ENCODE results near the gene FOXN3.
"Not testable (repeated sequence)": the region's sequence is repeated elsewhere in the genome, so short reads cannot be mapped to it uniquely, and the experiment has no call there.

FOXN3 gene

GRCh38 chr14:89215531-89215930 lies 201.5 kb downstream of the FOXN3 start:
- DNase-seq = no peak

DNA sequence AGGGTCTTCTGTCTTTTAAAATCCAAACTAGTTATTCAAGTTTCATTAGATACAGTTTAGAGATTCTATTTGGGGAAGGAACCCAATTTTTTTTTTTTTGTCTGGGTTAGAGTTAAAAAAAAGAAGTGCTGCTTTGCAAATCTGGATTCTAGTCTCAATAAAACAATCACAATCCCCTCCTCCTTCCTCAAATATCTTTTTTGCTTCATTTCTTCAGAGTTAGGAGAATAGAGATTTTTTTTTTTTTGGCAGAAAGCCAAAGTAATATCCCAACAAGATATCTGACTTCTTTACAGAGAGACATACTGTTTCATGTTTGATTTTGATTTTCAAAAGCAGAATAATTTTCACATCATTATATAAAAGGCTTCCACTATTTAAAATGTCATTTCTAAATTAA lies 201.9 kb downstream of the FOXN3 start:
- no peak for DNase-seq

GRCh38 chr14:89214221-89214965 lies 202.6 kb downstream of the FOXN3 start:
- no peak for DNase-seq

DNA sequence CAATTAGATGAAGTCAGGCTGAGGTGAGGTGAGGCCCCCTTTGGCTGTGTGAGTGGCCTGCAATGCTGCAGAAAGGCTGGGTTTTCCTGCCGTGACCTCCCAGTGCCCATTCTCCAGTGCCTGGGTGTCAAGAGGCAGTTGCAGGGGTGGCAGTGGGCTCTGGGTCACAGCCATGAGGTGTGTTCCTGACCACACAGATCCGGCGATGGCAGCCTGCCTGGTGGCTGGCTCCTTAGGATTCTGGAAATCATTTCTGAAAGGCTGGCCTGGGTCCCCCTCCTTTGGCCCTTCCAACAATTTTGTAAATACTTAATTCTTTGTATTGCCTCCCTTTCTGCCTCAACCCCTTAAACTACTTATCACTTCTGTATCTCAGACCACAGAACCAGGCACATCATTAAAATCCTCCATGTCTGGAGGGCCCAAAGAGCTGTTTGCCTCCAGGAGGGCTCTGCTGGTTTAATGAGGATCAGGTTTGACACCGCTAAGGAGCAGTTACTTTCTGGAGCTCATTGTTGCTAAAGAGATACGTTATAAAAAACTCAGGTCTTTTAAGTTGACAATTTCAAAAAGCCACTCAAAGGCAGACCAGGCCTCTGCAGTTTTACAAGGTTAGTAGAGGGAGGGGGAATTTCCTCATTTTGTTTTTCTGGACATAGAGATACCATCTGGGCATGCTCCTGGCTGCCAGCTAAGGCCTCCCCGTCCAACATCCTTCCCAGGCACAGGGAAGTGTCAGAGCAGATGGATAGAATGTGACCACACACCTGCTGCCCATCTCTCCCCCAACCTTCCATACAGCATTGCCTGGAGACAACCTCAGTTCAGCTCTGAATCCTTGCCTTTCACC lies 204.4 kb downstream of the FOXN3 start:
- no peak for DNase-seq

DNA sequence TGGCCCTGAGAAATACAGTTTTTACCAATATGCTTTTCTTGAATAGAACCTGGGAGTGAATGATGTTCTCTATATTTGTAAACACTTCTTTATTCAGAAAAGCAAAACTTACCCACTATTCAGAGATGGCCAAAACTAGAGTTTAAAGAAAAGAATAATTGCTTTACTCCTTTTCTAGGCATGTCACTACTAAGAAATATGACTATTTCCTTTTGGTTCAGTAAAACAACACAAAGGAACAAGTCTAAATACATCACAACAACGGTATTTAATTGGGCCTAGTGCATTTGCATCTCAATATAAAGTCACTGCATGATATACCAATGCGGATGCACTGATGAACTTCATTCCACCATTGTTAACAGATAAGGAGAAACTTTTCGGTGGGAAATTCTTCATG lies 207.5 kb downstream of the FOXN3 start:
- DNase-seq = no peak

- DNase-seq = no peak
These were observed 209.1 kb downstream of the FOXN3 start for GRCh38 chr14:89207925-89208328.

GRCh38 chr14:89206389-89207031 lies 210.5 kb downstream of the FOXN3 start:
- DNase-seq = no peak

DNA sequence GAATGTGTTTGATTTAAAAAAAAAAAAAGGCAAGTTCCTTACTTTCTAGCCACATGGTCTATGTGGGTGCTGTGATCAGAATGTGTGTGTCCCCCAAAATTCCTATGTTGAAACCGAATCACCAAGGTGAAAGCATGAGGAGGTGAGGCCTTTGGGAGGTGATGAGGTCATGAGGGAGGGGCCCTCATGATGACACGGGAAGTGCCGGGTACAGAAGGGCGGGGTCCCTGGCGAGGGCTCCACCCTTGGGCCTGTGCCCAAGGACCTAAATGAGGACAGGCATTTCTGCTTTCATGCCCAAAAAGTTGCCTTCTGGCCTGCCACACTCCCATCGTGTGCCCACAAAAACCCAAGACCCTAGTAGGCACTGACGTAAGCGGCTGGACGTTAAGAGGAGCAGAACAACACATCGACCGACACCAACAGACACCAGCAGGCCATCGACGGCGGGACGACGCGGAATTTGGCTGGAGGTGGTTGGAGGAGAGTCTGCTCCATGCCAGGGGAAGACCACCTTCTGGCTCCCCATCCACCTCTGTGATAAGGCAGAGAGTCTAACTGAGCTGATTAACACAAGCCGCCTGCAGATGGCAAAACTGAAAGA lies 211.8 kb downstream of the FOXN3 start:
- no peak for DNase-seq

GRCh38 chr14:89202413-89203190 lies 214.4 kb downstream of the FOXN3 start:
- DNase-seq = no peak

- DNase-seq = no peak
These were observed 215.4 kb downstream of the FOXN3 start for GRCh38 chr14:89201645-89202044.

DNA sequence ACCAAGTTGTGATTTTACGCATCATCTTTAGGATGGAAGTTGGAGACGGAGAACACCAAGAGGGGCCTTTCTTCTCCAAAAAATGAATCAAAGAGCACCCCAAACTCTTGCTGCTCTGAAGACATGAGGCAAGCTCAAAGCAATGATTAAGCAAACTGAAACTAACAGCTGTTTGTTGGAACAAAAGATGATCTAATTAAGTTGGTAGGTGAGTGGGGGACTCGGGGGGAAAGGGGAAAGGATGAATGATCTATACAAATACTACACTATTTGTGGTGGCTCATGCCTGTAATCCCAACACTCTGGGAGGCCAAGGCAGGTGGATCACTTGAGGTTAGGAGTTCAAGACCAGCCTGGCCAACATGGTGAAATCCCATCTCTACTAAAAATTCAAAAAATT lies 217.7 kb downstream of the FOXN3 start:
- not testable (repeated sequence) for DNase-seq

DNA sequence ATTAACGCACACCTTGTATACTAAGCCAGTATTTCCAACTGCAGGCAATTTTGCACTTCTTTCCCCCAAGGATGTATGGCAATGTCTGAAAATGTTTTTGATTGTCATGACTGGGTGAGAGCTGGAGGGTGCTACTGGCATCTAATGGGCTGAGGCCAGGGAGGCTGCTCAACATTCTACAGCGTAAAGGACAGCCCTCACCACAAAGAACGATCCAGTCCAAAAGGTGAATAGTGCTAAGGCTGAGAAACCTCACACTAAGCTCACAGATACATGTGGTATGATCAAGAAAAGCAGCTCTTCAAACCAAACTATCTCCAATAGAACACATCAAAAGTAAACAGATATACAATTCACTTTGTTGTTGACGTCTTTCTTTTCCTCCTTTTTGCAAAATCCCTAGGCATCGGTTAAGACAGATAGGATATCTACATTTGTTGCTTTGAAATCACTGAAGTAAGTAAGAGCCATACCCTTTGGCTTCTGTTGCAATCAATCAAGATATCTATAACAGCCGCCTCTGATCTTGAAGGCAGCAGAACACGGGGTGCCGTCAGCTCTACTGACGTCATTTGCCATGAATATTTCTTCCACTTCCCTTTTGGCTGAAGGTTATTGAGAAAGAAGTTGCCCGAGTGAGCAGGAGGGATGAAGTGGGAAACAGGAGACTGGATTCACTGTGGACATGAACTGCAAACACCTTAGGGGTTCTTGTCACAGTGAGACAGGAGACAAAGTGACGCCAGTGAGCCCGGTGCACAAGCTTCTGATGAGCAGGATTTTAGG lies 218.3 kb downstream of the FOXN3 start:
- no peak for DNase-seq

GRCh38 chr14:89197623-89198022 lies 219.4 kb downstream of the FOXN3 start:
- no peak for DNase-seq

GRCh38 chr14:89196545-89196944 lies 220.5 kb downstream of the FOXN3 start:
- no peak for DNase-seq

GRCh38 chr14:89194376-89194775 lies 222.7 kb downstream of the FOXN3 start:
- DNase-seq = no peak

GRCh38 chr14:89190765-89191513 lies 226.1 kb downstream of the FOXN3 start:
- DNase-seq = peak; percentile 28

DNA sequence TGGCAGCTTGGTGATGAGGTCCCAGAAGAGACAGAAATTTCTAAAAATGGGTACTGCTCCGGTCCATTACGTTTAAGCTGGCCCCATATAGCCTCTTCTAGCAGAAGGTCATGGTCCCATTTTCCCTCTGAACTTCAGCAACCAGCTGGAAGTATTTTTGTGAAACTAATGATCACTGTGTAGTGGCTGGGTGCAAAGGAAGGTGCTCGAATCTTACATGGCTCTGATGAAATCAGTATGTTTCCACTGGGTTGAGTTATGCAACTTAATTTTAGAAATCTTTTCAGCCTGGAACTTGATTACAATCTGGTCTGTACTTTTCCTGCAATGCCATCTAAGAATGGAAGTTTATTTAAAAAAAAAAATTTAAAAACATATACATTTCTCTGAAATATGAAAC lies 228.5 kb downstream of the FOXN3 start:
- no peak for DNase-seq

GRCh38 chr14:89187501-89187900 lies 229.5 kb downstream of the FOXN3 start:
- no peak for DNase-seq

DNA sequence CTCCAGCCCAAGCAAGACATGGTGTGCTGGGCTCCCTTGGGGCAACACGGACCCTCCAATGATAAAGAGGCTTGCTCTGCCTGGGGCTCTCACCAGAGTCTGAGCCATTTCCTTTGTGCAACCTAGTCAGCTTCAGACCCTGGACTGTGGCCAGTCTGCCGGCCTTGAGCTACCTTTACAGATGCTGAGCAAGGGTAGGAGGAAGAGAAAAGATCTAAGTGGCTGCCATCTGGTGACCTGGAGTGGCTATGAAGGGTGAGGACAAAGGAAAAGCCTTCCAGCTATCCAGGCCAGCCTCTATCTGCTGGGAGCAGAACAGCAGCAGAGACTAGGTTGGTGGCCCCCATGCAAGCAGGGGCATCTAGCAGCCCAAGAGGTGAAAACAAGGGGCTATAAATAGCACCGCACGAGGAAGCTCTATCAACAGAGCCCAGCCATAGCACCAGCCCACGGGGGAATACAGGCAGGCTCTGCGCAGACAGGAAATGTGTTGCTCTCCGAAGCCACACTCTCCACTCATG lies 230.1 kb downstream of the FOXN3 start:
- DNase-seq = no peak
